Kidney glomerular epithelial cell (primary cell): ENCODE results near the gene SMARCA4.
"Not testable (repeated sequence)": the region's sequence is repeated elsewhere in the genome, so short reads cannot be mapped to it uniquely, and the experiment has no call there.

ENCODE experiments used
- DNase-seq: peaks from one replicate; lab custom pipeline; 2025; lab: John Stamatoyannopoulos, UW

Gene SMARCA4

DNA sequence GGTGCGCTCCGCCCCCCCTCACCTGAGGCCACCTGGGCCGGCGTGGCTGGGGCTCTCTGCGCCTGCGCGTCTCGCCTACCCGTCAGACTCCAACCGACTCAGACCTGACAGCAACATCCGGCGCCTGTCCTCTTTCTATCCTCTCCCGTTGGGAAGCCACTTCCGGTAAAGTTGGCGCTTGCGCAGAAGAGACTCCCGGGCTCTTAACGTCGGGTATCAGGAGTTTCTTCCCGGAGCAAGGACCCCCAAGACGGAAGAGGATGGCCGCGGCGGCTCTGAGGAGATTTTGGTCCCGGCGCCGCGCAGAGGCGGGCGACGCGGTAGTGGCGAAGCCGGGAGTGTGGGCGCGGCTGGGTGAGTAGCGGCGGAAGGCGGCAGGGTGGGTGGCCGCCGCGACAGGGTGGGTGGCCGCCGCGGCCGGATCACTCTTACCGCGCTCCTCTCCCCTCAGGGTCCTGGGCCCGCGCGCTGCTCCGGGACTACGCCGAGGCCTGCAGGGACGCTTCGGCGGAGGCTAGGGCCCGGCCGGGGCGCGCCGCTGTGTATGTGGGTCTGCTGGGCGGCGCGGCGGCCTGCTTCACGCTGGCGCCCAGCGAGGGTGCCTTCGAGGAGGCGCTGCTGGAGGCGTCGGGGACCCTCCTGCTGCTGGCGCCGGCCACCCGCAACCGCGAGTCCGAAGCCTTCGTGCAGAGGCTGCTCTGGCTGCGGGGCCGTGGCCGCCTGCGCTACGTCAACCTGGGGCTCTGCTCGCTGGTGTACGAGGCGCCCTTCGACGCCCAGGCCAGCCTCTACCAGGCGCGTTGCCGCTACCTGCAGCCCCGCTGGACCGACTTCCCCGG is 32.0 kb upstream of the SMARCA4 start, which contains the start of the genes TIMM29 and YIPF2:
TIMM29 (plus strand) TSS at position 249 of the 839 bp plus-strand sequence; CDS start at position 261, 12 bp downstream.
YIPF2 (minus strand) TSS at position 77 of the 839 bp plus-strand sequence. CDS start 229 bp downstream, outside the sequence.
- peak; percentile 93 for DNase-seq

DNA sequence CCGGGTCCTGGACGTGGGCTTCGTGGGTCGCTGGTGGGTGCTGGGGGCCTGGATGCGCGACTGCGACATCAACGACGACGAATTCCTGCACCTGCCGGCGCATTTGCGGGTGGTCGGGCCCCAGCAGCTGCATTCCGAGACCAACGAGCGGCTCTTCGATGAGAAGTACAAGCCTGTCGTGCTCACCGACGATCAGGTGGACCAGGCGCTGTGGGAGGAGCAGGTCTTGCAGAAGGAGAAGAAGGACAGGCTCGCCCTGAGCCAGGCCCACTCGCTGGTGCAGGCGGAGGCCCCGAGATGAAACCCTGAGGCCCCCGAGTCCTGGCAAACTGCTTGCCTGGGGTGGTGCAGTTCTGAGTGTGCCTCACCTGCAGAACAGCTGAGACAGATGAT is 31.4 kb upstream of the SMARCA4 start:
- DNase-seq, result no peak

GRCh38 chr19:10935371-10936059 is 25.3 kb upstream of the SMARCA4 start:
- DNase-seq, result no peak

- DNase-seq, result peak; percentile 53
Measured at GRCh38 chr19:10936661-10937084, 24.2 kb upstream of the SMARCA4 start.

- not testable (repeated sequence) for DNase-seq
Measured at GRCh38 chr19:10941649-10942048, 19.2 kb upstream of the SMARCA4 start.

GRCh38 chr19:10943412-10943811 is 17.4 kb upstream of the SMARCA4 start:
- DNase-seq, result not testable (repeated sequence)

- DNase-seq, result no peak
Measured at GRCh38 chr19:10945264-10945663, 15.6 kb upstream of the SMARCA4 start.

- DNase-seq, result peak; percentile 72
Measured at GRCh38 chr19:10946958-10947657, 13.7 kb upstream of the SMARCA4 start.

DNA sequence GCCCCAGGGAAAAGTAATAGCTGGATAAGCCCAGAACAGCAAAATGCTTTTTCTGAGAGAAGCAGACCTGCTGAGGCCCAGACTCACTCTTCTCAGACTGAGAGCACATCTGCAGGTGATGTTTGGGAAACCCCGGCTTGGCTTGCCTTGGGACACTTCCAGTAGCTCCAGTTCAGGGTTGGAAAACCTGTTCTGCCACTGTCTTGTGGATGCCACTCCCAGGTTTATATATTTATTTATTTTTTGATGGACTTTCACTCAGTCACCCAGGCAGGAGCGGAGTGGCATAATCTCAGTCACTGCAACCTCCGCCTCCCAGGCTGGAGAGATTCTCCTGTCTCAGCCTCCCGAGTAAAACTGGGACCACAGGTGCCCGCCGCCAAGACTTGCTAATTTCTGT is 8.0 kb upstream of the SMARCA4 start:
- no peak for DNase-seq

DNA sequence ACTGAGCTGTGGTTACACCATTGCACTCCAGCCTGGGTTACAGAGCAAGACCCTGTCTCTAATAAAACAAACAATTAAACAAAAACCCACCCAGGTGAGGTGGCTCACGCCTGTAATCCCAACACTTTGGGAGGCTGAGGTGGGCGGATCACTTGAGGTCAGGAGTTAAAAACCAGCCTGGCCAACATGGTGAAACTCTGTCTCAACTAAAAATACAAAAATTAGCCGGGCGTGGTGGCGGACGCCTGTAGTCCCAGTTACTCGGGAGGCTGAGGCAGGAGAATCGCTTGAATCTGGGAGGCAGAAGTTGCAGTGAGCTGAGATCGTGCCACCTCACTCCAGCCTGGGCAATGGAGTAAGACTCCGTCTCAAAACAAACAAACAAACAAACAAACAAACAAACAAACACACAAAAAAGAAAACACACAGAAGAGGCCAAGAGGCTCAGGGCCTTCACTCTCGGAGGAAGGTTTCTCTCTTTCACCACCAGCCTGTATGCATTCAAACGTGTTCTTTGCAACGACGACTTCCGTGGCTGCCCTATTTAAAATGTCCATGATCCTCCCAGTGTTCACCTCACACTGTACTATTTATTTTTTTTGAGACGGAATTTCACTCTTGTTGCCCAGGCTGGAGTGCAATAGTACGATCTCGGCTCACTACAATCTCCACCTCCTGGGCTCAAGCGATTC is 1.4 kb upstream of the SMARCA4 start:
- not testable (repeated sequence) for DNase-seq

- peak; percentile 64 for DNase-seq
Measured at GRCh38 chr19:10961073-10961860, 437 bp downstream of the SMARCA4 start.

GRCh38 chr19:10962863-10963262 is 2.0 kb downstream of the SMARCA4 start:
- DNase-seq, result no peak

- no peak for DNase-seq
Measured at GRCh38 chr19:10963865-10964264, 3.0 kb downstream of the SMARCA4 start.

DNA sequence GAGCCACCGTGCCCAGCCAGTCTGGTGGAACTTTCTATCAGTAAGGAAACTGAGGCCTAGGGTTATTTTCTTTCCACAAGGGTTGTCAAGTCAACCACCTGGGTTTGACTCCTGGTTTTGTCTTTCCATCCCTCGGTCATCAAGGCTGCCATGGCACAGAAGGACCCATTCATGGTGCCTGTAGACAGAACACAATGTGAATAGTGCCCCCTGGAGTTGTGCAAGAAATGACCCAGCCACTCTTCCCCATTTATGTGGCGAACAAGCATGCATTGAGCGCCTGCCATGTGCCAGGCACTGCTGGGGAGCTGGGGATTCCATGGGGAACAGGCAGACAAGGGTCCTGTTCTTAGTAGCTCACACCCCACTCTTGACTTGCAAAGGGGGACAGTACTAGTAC is 4.1 kb downstream of the SMARCA4 start:
- no peak for DNase-seq

GRCh38 chr19:10965398-10965797 is 4.6 kb downstream of the SMARCA4 start:
- DNase-seq, result no peak

GRCh38 chr19:10966809-10967208 is 6.0 kb downstream of the SMARCA4 start:
- no peak for DNase-seq

GRCh38 chr19:10968527-10969135 is 7.8 kb downstream of the SMARCA4 start:
- peak; percentile 30 for DNase-seq

DNA sequence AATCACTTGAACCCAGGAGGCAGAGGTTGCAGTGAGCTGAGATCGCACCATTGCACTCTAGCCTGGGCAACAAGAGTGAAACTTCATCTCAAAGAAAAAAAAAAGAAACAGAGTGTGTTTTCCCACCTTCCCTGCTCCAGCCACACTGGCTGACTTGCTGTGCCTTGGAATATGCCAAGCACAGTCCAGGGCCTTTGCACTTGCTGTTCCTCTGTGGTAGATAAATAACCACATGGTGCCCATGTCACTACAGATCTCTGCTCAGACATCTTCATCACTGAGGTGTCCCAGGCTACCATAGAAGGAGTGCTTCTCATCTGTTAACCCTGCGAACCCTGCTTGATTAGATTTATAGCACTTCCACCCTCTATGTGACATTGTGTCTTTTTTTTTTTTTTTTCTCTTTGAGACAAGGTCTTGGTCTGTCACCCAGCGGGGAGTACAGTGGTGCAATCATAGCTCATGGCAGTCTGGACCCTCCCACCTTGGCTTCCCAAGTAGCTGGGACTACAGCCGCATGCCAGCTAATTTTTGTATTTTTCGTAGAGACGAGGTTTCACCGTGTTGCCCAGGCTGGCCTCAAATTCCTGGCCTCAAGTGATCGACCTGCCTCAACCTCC is 10.4 kb downstream of the SMARCA4 start:
- DNase-seq, result no peak

- no peak for DNase-seq
Measured at GRCh38 chr19:10975374-10976130, 14.7 kb downstream of the SMARCA4 start.
